ACC112 (cell line): Measurements from ENCODE around the gene SEMA4D.

Experiments
- H2AFZ ChIP-seq: fragments of 200-600 bp; sonication (generic); one replicate; pipeline ENCODE4 v1.6.0; 2017; ENCODE audit warnings: antibody characterized with exemption, low read length; ENCODE audit not compliant: unreplicated experiment
- H3K27ac ChIP-seq: fragments of 200-600 bp; sonication (generic); 2 replicates; pipeline ENCODE4 v1.5.1; 2014; ENCODE audit warnings: low read depth, mild to moderate bottlenecking, antibody characterized with exemption, low read length, moderate library complexity
- H3K27me3 ChIP-seq: fragments of 200-600 bp; sonication (generic); 2 replicates; pipeline ENCODE4 v1.6.1; 2014; ENCODE audit warnings: mild to moderate bottlenecking, antibody characterized with exemption, low read length, moderate library complexity, mixed read lengths; ENCODE audit not compliant: insufficient read depth
- H3K36me3 ChIP-seq: fragments of 200-600 bp; sonication (generic); 2 replicates; pipeline ENCODE4 v1.6.1; 2016; ENCODE audit warnings: mild to moderate bottlenecking, antibody characterized with exemption, low read length, moderate library complexity, mixed read lengths; ENCODE audit not compliant: insufficient read depth
- H3K4me1 ChIP-seq: fragments of 200-600 bp; sonication (generic); one replicate; pipeline ENCODE4 v1.6.1; 2016; ENCODE audit warnings: low read length, mixed read lengths; ENCODE audit not compliant: insufficient read depth, unreplicated experiment, control insufficient read depth
- H3K4me3 ChIP-seq: fragments of 200-600 bp; sonication (generic); 2 replicates; pipeline ENCODE4 v1.5.1; 2014; ENCODE audit warnings: mild to moderate bottlenecking, low read depth, low read length
- H3K79me2 ChIP-seq: fragments of 200-600 bp; sonication (generic); one replicate; pipeline ENCODE4 v1.6.0; 2016; ENCODE audit warnings: low read length; ENCODE audit not compliant: control insufficient read depth, unreplicated experiment, insufficient read depth

Gene SEMA4D

DNA sequence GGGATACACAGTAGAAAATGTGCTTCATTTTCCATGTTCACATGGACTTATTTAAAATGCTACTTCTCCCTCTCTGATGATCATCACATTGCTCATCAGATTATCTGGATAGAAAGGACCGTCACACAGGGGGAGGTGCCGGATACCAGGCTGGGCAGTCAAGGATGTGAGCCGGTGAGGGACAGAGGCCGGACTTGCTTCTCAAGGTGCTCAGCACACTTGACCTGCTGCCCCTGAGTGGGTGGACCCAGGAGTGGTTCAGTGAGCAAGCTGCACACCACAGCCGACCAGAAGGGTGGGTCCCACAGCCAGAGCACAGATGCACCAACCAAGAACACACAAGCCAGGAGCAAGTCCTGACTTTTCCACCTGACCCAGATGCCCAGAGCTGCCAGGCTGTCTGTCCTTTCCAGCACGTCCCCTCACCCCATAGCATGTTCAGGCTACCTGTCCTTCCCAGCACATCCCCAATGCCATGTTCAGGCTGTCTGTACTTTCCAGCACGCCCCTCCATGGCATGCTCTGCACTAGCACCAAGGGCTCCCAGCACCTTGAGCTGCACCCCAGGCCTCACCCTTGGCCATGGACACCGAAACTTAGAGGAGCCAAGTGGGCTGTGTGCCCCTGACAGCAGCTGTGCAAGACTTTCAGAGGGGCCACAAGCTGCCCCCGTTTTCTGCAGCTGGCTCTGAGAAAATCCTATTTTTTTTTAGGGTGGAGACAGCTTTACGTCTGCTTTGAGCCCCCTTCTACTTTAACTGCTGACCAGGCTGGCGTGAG, 101.8 kb downstream of the SEMA4D start:
- Histone ChIP-seq H3K27me3 (peaks cover 28% of the 10 kb centered on the region), H3K4me1 (no peaks in the 10 kb centered on the region), H2AFZ (no peak overlapping the region), H3K4me3 (no peak overlapping the region), H3K79me2 (no peaks in the 10 kb centered on the region), H3K36me3 (no peaks in the 10 kb centered on the region), H3K27ac (no peak overlapping the region)

DNA sequence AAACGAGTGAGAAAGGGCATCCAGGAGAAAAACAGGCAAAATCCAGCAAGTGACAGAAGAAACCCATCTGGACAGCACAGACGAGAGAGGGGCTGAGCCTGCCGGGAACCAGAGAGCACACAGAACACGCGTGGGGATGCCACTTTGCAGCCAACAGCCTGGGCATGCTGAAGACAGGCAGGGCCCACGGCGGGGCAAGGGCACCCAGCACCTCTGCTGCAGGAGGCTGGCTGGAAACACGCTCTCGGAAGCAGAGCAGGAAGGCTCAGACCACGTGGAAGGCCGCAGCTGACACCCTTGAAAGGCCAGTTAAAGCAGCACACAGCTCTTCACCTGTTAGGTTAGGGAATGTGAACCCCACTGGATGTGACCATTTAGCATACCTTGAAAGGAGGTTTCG, 103.5 kb downstream of the SEMA4D start:
- no peak overlapping the region for H3K4me3 ChIP-seq
- H3K4me1 ChIP-seq = no peaks in the 10 kb centered on the region
- no peak overlapping the region for H2AFZ ChIP-seq
- no peak overlapping the region for H3K27ac ChIP-seq
- H3K79me2 ChIP-seq = no peaks in the 10 kb centered on the region
- H3K27me3 ChIP-seq = peaks cover 17% of the 10 kb centered on the region; the same call in 1 of the 2 replicates
- H3K36me3 ChIP-seq = no peaks in the 10 kb centered on the region

DNA sequence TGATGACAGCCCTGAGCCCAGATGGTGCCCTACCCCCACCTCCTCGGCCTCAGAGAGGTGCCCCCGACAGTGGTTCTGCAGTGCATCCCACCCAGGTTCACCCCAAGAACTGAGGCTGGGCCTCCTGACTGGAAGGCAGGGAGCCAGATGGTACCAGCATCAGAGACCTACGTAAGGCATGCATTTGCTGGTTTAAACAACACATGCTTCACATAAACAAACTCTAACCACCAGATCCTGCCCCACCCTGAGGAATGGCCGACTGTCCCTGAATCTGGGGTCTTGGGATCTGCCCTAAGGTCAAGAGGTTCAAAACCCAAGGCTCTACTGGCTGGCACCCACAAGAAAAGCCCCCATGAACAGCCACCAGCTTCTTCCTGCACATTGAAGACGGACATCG, 106.3 kb downstream of the SEMA4D start:
- Histone ChIP-seq H3K27me3 (peaks cover 17% of the 10 kb centered on the region; the same call in 1 of the 2 replicates), H2AFZ (no peak overlapping the region), H3K36me3 (no peaks in the 10 kb centered on the region), H3K79me2 (no peaks in the 10 kb centered on the region), H3K4me3 (no peak overlapping the region), H3K4me1 (peaks cover 7% of the 10 kb centered on the region), H3K27ac (no peak overlapping the region)

DNA sequence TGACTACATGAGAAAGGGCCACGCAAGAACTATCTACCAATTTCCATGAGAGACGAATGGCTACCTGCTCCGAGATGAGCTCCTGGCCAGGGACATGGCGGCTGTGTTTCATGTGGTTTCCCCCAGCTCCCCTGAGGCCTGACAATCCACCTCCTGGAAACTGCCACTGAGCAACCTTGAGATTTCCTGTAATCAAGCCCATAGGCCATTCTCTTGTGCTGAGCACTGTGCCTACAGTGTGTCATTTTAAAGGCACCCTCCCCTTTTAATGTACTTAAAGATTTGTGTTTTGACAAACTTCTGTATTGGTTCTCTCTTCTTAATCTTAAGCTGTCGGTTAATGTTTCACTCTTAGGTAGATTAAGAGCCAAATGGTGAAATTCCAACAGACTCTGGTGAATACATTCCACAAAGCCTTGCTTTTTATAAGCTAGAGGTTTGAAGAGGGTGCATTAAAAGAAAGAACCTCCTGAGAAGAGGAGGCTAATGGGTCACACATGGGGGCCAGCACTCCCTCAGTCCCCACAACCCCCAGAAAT, 107.3 kb downstream of the SEMA4D start:
- H3K27me3 ChIP-seq = peaks cover 17% of the 10 kb centered on the region; the same call in 1 of the 2 replicates
- H3K4me1 ChIP-seq = peaks cover 7% of the 10 kb centered on the region
- no peaks in the 10 kb centered on the region for H3K79me2 ChIP-seq
- no peak overlapping the region for H3K4me3 ChIP-seq
- no peaks in the 10 kb centered on the region for H3K36me3 ChIP-seq
- H2AFZ ChIP-seq = no peak overlapping the region
- H3K27ac ChIP-seq = no peak overlapping the region

DNA sequence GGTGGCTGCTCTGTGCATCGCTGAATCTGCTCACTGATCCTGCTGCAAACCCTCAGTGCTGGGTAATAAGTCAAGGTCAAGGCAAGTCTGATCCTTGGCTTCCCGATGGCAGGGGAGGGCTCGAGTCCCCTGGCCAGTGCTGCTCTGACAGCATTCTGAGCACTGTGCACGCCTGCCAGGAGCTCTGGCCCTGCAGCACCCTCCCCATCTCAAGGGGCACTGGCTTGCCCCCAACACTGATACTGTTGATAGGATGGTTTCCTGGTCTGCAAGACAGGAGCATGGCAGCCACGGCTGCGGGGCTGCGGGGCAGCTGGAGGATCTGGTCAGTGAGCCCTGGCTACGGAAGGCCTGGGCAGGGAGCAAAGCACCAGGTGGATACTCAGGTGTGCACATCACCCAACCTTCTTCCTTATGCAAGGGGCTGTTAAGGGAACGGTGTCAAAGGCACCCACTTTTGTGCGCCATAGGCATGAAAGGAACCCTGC, 107.8 kb downstream of the SEMA4D start:
- Histone ChIP-seq H3K36me3 (no peaks in the 10 kb centered on the region), H2AFZ (no peak overlapping the region), H3K27me3 (peaks cover 17% of the 10 kb centered on the region; the same call in 1 of the 2 replicates), H3K4me3 (no peak overlapping the region), H3K79me2 (no peaks in the 10 kb centered on the region), H3K27ac (no peak overlapping the region), H3K4me1 (peaks cover 7% of the 10 kb centered on the region)

DNA sequence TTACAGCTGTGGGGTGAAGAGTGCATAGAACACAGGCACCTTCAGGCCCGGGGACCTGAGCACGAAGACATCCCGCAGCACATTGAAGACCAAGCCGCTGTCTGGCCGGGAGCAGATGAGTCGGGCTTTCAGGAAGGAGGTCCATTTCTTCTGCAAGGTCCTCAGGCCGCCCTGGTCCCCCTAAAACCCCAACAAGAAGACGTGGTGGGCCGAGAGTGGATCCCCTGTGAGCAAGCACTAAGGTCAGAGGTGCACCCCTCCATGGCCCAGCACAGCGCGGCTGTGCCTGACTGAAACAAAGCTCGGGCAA, 109.1 kb downstream of the SEMA4D start:
- Histone ChIP-seq H3K4me3 (no peak overlapping the region), H3K79me2 (no peaks in the 10 kb centered on the region), H3K27ac (no peak overlapping the region), H3K36me3 (no peaks in the 10 kb centered on the region), H3K27me3 (peaks cover 13% of the 10 kb centered on the region; the same call in 1 of the 2 replicates), H2AFZ (no peak overlapping the region), H3K4me1 (peaks cover 7% of the 10 kb centered on the region)

DNA sequence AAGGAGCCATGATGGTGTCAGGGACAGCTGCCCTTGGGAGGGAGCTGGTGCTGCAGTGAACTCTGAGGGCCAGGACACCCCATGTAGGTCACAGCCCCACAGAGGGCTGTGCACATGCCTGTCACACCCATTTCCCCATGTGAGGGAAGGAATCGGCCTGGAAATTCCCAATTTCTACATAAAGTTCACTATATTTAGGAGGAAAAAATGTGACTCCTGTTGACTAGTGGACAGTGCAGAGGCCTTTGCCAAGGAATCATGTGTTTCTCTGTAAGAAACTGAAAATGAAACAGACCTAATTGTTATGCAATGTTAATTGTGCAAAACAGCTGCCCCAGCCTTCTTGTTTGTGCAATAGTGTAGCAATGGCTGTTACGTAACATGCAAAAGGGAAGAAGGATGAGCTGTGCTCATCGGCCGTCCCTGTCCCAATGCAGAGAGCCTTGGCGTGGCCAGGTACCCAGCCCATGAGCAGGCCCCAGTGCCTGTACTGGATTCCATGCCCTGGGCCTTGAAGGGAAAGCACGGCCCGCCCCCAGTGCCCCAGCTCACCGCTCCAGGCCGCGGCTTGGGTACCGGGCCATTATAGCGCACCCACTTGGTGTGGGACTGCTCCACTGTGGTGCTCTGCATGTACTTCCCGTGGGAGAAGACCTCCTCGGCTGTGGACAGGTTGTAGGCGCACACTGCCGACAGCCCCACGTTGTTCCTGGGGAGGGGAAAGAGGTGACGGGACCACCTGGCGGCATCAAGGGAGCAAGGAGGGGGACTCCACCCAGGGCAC, 109.6 kb downstream of the SEMA4D start:
- Histone ChIP-seq H2AFZ (peak overlapping the region; percentile 95), H3K27ac (no peak overlapping the region), H3K4me1 (peaks cover 7% of the 10 kb centered on the region), H3K4me3 (no peak overlapping the region), H3K27me3 (peaks cover 9% of the 10 kb centered on the region; the same call in 1 of the 2 replicates), H3K36me3 (no peaks in the 10 kb centered on the region), H3K79me2 (no peaks in the 10 kb centered on the region)

DNA sequence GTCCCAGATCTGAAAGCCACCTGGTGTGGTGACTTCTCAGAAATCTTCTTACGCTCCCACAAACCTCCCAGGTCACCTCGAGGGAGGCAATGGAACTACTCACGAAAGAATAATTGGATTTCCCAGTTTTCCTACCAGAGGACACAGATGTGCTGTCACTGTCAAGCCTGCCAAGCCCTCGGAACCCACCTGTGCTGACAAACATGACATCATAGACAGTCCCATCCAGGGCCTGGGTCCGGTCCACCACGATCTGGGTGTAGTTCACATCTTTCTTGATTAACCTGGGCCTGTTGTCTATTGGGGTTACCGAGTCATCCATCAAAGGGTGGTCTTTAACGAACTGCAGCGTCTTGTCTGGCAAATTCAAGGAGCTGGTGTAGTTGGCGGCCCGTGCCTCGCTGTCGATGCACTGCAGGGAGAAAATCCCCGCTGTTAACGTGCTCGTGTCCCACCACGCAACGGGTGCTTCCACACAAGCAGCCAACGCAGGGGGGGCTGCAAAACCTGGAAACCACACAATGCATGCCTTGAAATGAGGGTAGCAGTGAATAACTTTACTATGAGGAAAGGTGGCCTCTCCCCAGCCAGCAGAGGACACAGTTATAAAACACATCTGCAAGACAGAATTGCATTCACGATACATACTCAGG, 110.6 kb downstream of the SEMA4D start:
- H2AFZ ChIP-seq = no peak overlapping the region
- peaks cover 3% of the 10 kb centered on the region; the same call in 1 of the 2 replicates for H3K27me3 ChIP-seq
- H3K27ac ChIP-seq = no peak overlapping the region
- no peaks in the 10 kb centered on the region for H3K36me3 ChIP-seq
- H3K4me1 ChIP-seq = peaks cover 7% of the 10 kb centered on the region
- H3K79me2 ChIP-seq = no peaks in the 10 kb centered on the region
- no peak overlapping the region for H3K4me3 ChIP-seq

DNA sequence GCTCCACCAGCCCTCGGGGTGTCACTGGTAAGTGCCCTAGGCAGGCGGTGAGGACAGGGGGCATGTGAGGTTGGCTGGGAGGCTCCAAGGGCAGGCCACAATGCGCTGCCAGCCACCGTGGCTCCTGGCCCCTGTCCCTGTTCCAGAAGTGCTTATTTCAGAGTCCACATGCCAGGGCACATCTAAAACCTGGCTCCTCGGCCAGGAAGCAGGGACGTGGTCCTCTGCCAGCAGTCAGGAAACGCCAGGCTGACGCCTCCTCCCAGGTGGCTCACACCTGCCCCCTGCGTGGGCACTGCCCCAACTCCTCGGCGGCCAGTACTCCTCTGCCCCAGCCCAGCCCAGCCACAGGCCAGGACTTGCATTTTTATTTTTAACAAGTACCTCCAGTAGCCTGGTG, 111.1 kb downstream of the SEMA4D start:
- no peak overlapping the region for H3K27ac ChIP-seq
- no peaks in the 10 kb centered on the region for H3K79me2 ChIP-seq
- H2AFZ ChIP-seq = no peak overlapping the region
- no peaks in the 10 kb centered on the region for H3K36me3 ChIP-seq
- no peak overlapping the region for H3K4me3 ChIP-seq
- H3K4me1 ChIP-seq = peaks cover 7% of the 10 kb centered on the region
- H3K27me3 ChIP-seq = no peaks in the 10 kb centered on the region

DNA sequence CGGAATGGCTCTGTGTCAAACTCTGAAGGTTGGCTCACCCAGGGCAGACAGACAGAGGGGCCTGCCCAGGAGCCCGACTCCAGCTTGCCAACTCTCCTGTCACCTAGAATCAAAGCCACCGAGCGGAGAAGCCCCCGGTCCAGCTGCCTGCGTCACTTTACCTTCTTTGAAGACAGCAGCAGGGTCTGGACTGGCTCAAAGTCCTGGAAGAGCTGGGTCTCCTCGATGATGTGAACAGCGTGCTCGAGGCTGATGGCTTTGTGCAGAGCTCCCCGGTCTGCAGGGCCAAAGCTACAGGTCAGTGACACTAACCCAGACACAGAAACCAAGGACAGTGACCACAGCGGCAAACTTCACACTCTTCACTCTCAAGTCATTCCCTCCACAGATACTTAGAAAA, 111.7 kb downstream of the SEMA4D start:
- Histone ChIP-seq H3K27ac (no peak overlapping the region), H3K36me3 (no peaks in the 10 kb centered on the region), H3K27me3 (no peaks in the 10 kb centered on the region), H3K79me2 (no peaks in the 10 kb centered on the region), H3K4me1 (peaks cover 7% of the 10 kb centered on the region), H2AFZ (no peak overlapping the region), H3K4me3 (no peak overlapping the region)
